NCI-H2227 (cell line): ENCODE results near the gene AMN1.
"Not testable (repeated sequence)": the region's sequence is repeated elsewhere in the genome, so short reads cannot be mapped to it uniquely, and the experiment has no call there.

Source experiments
- DNase-seq: peaks from one replicate; lab custom pipeline; 2025; ENCODE audit not compliant: unreplicated experiment; lab: John Stamatoyannopoulos, UW

Gene AMN1

DNA sequence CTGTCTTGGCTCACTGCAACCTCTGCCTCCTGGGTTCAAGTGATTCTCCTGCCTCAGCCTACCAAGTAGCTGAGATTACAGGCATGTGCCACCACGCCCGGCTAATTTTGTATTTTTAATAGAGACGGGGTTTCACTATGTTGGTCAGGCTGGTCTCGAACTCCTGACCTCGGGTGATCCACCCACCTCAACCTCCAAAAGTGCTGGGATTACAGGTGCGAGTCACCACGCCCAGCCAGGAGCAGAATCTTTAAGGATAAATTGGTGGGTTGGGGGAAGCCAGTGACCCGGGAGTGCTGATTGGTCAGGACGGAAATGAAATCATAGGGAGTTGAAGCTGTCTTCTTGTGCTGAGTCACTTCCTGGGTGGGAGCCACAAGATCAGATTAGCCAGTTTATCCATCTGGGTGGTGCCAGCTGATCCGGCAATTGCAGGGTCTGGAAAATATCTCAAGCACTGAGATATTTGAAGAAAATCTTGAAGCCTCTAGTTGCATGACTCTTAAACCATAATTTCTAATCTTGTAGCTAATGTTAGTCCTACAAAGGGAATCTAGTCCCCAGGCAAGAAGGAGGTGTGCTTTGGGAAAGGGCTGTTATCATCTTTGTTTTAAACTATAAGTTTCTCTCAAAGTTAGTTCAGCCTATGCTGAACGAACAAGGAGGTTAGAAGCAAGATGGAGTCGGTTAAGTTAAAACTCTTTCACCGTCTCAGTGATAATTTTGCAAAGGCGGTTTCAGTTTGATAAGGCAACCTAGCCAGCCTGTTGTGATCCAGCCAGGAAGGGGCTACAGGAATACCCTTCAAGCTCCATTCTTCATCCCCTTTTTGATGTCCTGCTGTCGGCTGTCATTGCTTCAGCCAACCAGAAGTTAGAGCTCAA, 5.0 kb upstream of the AMN1 start:
- DNase-seq: not testable (repeated sequence)

DNA sequence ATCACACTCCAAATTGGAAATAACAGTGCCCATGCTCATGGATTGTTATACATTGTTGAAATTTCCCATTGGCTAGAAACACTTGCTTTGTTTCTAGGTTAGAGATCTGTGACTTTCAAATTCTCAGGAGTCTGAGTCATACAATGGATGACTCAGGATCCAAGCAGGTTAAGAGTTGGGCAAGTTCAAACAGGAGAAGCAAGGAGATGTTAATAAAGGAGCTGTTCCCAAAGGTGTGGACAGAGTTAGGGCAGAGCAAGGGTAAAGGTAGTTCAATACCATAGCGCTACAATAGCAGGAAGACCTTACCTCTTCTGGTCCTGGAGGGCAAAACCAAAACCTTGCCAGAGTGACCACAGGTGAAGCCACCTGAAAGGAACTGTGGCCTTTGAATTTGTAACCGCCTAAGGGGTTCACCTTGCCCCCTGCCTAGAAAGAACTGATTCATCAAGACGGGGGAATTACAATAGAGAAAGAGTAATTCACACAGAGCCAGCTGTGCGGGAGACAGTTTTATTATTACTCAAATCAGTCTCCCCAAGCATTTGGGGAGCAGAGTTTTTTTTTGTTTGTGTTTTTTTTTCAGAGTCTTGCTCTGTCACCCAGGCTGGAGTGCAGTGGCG, 4.2 kb upstream of the AMN1 start:
- DNase-seq: peak; percentile 5

DNA sequence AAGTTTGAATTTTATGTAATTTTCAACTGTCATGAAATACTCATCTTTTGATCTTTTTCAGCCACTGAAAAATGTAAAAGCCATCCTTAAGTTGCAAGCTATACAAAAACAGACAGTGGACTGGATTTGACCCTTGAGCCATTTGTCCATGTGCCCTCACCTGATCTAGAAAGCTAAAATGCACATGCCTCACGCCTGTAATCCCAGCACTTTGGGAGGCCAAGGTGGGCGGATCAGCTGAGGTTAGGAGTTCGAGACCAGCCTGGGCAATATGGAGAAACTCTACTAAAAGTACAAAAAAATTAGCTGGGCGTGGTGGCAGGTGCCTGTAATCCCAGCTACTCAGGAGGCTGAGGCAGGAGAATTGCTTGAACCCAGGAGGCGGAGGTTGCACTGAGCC, 2.4 kb upstream of the AMN1 start:
- not testable (repeated sequence) for DNase-seq

DNA sequence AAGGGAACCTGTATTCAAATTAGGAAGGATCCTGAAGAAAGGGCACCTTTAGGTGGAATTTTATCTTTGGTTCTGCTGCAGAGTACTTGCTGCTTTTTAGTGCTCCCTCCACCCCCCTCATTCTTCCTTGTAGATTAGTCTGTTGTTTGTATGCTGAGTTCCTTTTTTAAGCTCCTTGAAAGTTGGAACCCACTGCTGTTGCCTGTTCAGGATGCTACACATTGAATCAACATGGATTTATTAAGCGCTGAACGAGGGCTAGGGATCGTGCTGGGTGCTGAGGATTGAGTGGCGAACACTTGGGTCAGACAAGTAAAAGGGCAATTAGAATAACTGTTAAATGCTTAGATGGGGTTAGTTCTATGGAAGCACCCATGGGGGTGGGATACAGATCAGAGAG, 884 bp upstream of the AMN1 start:
- DNase-seq: no peak

DNA sequence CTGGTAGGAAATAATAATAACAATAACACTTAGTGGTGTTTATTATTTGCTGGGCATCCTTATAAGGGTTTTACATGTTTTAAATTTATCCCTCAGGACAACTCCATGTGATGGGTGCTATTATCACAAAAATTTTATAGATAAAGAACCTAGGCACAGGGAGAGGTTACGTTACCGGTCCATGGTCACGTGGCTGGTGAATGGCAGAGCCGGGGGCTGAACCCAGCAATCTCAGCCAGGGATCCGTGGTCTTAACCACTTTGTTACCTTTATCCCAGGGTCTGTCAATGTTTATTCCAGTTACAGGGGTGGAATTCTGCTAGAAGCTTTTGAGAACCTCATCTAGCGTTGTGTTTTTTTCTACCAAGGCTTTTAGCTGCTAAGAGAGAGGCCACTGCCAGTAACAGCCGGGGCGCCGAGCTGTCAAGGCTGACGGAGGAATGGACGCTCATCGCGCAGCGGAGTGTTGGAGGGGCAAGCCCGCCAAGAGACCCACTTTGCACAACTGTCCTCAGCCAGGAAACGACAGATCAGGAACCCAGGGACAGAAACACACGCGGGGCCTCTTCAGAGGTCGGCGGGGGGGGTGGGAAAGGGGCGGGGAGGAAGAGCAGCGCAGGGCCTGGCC, 418 bp downstream of the AMN1 start:
- DNase-seq: peak; percentile 67

DNA sequence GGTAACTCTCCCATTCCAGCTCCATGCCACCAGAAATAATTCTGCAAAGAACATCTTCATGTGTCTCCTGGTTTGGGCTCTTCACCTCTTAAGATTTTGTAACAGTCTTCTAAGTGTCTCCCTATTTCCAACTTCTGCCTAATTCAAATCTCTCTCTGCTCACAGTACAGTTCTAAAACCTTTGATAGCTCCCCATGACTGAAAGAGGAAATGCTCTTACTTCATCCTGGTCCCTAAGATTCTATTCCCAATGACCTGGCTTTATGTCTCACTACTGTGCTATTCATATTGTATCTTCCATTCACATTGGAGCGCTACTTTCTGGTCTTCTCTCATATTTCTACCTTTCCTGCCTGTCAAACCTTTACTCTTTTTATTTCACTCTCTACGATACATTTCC, 1.6 kb downstream of the AMN1 start:
- DNase-seq: no peak

DNA sequence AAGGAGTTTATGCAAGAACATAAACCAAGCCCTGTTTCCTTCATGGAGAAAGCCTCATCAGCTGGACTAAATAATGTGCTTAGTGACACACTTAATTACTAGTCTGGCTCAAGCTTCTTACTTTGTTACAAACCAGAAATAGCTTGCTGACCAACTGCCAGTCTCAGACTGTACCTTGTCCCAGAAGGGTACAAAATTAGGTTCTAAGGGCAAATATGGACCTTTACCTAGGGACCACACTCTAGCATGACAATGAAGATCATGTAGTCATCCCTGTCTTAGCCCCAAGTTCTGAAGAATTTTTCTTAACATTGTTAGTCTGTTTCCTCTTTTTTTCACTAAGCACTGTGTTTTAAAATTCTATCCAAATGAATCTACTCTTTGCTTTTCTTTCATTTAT, 2.2 kb downstream of the AMN1 start:
- DNase-seq: no peak

DNA sequence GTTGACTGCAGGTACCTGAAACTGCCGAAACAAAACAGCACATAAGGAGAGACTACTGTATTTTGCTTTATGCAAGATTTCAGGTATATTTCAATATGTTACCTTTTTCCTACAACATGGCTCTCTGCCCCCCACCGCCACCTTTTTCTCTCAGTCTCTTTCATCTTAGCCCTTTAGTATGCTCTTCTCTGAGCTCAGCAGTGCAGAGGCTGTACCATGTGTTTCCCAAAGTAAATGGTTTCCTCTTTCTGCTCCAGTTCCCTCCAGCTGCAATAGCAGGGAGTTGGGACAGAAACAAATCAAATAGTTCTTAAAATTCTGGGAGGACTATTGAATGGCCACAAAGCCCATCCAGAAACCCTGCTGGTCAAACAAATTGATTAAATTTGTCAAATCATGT, 4.3 kb downstream of the AMN1 start:
- no peak for DNase-seq

DNA sequence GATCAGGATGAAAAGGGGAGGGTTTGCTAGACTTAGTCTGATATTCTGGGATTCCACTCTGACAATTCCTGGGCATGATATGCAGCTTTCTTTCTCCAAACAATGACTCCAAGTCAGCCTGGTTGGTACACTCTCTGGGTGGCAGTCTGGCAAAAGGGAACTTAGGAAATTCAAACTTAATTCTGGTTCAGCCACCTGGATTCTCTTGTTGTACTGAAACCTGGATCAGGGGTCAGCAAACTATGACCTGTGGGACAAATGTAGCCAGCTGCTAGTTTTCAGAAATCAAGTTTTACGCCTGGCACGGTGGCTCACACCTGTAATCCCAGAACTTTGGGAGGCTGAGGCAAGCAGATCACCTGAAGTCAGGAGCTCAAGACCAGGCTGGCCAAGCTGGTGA, 6.2 kb downstream of the AMN1 start:
- no peak for DNase-seq

DNA sequence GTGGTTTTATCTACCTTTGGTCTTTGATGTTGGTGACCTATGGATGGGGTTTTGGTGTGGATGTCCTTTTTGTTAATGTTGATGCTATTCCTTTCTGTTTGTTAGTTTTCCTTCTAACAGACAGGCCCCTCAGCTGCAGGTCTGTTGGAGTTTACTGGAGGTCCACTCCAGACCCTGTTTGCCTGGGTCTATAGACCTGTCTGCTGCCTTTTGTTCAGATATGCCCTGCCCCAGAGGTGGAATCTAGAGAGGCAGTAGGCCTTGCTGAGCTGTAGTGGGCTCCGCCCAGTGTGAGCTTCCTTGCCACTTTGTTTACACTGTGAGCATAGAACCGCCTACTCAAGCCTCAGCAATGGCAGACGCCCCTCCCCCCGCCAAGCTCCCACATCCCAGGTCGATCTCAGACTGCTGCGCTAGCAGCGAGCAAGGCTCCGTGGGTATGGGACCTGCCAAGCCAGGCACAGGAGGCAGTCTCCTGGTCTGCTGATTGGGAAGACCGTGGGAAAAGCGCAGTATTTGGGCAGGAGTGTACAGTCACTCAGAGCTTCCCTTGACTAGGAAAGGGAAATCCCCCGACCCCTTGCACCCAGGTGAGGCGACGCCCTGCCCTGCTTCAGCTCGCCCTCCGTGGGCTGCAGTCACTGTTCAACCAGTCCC, 10.2 kb downstream of the AMN1 start:
- not testable (repeated sequence) for DNase-seq

DNA sequence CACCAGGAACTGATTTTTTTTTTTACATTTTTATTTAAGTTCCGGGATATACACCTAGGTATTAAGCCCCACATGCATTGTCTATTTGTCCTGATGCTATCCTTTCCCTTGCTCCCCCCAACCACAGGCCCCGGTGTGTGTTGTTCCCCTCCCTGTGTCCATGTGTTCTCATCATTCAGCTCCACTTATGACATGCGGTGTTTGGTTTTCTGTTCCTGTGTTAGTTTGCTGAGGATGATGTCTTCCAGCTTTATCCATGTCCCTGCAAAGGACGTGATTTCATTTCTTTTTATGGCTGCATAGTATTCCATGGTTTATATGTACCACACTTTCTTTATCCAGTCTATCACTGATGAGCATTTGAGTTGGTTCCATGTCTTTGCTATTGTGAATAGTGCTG, 11.8 kb downstream of the AMN1 start:
- DNase-seq: not testable (repeated sequence)

DNA sequence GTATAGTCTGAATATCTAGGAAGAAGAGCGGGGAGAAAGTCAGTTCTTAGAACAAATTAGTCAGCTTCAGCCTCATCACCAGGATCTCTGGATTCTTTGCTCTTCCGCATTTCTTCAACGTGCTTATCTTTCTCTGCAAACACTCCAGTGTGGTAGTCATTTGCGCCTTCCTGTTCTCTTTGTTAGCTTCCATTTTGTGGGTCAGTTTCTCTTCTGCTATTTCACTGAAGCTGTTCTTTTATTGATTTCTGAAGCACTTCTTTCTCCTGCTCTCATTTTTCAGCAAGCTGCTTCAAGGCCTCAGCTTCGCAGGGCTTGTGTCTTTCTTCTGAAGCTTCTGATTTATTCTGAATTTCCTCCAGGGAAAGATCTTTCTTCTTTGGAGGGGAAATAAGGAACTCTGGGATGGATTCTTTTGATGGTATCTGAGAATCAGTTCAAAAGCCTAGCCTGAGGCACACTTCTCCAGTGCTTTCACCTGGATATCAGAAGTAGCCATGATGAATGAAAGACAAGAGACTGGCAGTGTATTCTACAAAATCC, 13.5 kb downstream of the AMN1 start:
- DNase-seq: no peak

DNA sequence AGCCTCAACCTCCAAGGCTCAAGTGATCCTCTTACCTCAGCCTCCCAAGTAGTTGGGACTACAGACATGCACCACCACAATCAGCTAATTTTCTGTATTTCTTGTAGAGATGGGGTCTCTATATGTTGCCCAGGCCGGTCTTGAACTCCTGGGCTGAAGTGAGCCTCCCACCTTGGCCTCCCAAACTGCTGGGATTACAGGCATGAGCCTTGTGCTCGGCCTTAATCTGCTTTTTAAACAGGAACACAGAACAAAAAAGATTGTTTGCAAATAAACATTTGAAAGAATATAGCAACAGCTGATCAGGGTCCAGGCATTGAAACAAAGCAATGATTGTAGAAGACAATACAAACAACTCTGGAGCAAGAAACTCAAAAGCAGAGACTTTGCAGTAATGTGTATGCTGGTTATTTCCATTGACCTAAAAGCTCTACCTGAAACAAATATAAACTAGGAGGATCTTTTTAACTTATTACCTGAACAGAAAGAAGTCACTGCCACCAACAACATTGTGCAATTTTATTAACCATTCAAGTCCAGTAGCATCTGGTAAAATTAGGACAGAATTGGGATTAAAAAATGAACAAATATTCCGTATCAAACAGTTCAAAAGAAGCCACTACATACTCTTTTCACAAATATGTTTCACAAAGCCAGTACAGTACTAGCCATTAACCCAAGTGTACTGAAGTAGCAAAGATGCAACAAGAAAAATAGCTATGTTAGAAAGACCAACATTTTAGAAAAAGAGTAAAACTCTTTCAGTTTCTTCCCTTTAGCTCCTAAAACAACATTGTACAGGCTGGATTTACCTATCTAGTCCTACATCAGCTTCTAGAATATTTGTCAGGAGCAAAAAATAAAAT, 14.2 kb downstream of the AMN1 start:
- DNase-seq: no peak

DNA sequence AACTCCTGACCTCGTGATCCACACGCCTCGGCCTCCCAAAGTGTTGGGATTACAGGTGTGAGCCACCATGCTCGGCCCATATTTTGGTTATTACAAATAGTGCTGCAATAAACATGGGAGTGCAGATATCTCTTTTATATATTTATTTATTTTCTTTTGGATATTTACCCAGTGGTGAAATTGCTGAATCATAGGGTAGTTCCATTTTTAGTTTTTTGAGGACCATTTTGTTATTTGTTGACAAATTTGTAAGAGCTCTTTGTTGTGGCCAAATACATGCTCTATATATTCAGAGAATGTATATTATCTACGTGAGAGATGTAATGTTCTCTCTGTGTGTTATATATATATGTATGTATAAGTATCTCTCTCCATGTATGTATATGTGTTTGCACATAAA, 15.9 kb downstream of the AMN1 start:
- DNase-seq: no peak

DNA sequence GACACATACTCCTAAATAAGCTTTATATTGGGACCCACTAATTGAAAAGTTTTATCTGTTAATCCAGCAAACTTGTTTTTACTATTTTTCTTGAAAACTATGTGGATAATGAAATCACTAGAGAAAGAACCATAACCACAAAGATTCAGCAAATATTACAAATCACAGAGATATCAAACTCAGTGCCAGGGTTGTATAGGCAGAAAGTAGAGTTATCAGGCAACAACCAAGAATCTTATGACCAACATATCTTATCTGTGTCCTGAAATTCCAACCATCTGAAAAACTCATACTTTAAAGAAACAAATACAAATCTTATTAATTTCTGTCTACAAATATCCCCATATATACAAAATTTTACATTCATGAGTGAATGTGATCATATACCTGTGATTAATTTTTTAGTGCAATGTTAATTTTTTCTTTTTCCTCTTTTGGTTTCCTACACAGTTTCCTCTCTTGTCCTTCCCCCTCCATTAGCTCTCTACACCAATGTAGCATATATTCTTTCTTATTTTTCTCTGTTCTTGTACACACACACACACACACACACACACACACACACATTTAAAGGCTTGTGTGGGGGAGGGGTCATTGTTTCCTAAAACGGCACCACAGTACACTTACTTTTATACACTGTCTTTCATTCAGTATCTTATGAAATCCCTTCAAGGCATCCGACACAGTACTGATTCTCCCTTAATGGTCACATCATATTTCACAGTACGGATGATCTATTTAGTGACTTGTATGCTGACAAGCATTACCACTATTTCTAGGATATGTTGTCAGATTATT, 18.6 kb downstream of the AMN1 start:
- DNase-seq: no peak

DNA sequence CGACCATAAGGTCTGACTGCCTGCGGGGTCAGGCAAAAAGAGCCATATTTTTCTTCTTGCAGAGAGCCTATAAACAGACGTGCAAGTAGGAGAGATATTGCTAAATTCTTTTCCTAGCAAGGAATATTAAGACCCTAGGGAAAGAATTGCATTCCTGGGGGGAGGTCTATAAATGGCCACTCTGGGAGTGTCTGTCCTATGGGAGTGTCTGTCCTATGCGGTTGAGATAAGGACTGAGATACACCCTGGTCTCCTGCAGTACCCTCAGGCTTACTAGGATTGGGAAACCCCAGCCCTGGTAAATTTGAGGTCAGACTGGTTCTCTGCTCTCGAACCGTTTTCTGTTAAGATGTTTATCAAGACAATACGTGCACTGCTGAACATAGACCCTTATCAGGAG, 20.7 kb downstream of the AMN1 start:
- DNase-seq: not testable (repeated sequence)

DNA sequence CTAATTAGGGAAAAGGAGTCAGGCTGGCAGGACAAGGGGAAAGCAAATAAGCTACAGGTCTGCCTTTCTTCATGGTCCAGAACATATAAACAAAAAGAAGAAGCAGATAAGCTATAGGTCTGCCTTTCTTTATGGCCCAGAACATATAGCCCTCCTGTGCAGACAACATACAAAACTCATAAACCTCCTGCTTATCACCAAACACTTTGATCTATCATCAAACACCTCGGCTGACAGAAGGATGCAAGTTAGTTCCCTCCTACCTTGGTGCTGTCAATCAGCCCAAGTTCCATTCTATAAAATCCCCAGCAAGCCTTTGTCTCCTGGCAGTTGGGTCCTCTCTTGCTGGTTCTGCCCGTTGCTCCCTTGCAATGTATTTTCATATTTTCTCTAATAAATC, 23.2 kb downstream of the AMN1 start:
- no peak for DNase-seq

DNA sequence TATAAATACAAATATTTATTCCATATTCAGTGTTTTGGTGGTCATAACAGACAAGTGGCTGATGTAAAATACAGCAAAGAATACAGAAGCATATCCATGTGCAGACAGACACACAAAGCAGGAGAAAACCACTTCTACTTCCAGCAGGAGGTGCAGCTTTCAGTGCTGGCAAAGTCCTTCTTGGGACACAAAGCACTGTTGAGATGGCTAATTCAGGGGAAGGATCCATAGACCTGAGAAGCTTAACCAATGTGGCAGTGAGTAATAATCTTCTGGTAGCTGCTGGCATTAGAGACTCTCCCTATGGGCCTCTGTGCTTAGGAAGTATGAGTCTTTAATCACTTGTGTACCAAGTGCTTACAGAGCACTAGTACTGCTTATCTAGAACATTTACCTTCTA, 26.8 kb downstream of the AMN1 start:
- no peak for DNase-seq

DNA sequence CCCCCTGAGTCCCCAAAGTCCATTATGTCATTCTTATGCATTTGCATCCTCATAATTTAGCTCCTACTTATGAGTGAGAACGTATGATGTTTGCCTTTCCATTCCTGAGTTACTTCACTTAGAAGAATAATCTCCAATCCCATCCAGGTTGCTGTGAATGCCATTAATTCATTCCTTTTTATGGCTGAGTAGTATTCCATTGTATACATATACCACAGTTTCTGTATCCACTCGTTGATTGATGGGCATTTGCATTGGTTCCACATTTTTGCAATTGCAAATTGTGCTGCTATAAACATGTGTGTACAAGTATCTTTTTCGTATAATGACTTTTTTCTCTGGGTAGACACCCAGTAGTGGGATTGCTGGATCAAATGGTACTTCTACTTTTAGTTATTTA, 38.9 kb downstream of the AMN1 start:
- not testable (repeated sequence) for DNase-seq

DNA sequence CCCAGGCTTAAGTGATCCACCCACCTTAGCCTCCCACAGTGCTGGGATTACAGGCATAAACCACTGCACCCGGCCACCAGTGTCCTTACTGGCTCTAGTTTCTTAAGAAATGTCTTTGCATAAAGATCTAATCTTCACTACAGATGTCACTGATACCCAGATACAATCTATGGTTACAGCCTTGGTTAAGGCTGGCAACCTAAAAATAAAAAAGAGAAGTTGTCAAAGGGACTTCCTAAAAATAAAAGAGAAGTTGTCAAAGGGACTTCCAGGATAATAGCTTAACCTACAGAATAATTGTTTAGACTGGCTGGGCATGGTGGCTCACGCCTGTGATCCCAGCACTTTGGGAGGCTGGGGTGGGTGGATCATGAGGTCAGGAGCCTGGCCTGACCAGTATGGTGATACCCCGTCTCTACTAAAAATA, 41.7 kb downstream of the AMN1 start:
- DNase-seq: no peak
